GM23338 (cell line): ENCODE measurements around the gene GSG1L.

Experiments used
- CREB1 ChIP-seq: fragments of 250-450 bp; sonication (Bioruptor Pico); IDR thresholded peaks from 2 replicates; pipeline ENCODE4 v1.5.0; 2020; ENCODE audit warnings: low read depth, mild to moderate bottlenecking, moderate library complexity
- ETS1 ChIP-seq: IDR thresholded peaks from 2 replicates; pipeline ENCODE4 v1.6.1; 2016; ENCODE audit warnings: antibody characterized with exemption
- EZH2 ChIP-seq: fragments of 200-600 bp; sonication (generic); IDR thresholded peaks from one replicate; pipeline ENCODE4 v1.8.0; 2017; ENCODE audit warnings: antibody characterized with exemption, mild to moderate bottlenecking, low read depth; ENCODE audit not compliant: unreplicated experiment
- EZH2phosphoT487 ChIP-seq: fragments of 200-600 bp; sonication (generic); IDR thresholded peaks from one replicate; pipeline ENCODE4 v1.8.1; 2018; ENCODE audit warnings: antibody characterized with exemption; ENCODE audit not compliant: unreplicated experiment
- JUNB ChIP-seq: IDR thresholded peaks from one replicate; pipeline ENCODE4 v1.6.1; 2016; ENCODE audit warnings: antibody characterized with exemption; ENCODE audit not compliant: unreplicated experiment
- NANOG ChIP-seq: IDR thresholded peaks from 2 replicates; pipeline ENCODE4 v1.6.1; 2016; ENCODE audit warnings: antibody characterized with exemption, borderline replicate concordance
- POLR2AphosphoS5 ChIP-seq: IDR thresholded peaks from 2 replicates; pipeline ENCODE4 v1.6.1; 2016; ENCODE audit warnings: antibody characterized with exemption, low read depth
- STAT1 ChIP-seq: IDR thresholded peaks from one replicate; pipeline ENCODE4 v1.6.1; 2016; ENCODE audit warnings: antibody characterized with exemption; ENCODE audit not compliant: unreplicated experiment
- ZNF114 ChIP-seq: fragments of 250-450 bp; sonication (Bioruptor Pico); IDR thresholded peaks from 2 replicates; pipeline ENCODE4 v1.5.0; 2020; ENCODE audit warnings: mild to moderate bottlenecking, moderate library complexity
- ZNF331 ChIP-seq: fragments of 250-450 bp; sonication (Bioruptor Pico); IDR thresholded peaks from 2 replicates; pipeline ENCODE4 v1.5.0; 2020; ENCODE audit warnings: low read depth, mild to moderate bottlenecking, moderate library complexity
- TF ChIP-seq, protein P1 (sequence below), 2 experiments: fragments of 200-600 bp in 1 of 2; sonication (generic) in 1 of 2; conservative IDR thresholded peaks; 2 replicates each; pipeline versions ENCODE4 v1.5.1 to v1.6.1; 2016 to 2017; ENCODE audit warnings: antibody characterized with exemption in 2 of 2, low read depth in 2 of 2, mild to moderate bottlenecking in 2 of 2, moderate library complexity in 1 of 2
- TF ChIP-seq, protein P2 (sequence below): IDR thresholded peaks from one replicate; pipeline ENCODE4 v1.6.1; 2018; ENCODE audit warnings: antibody characterized with exemption; ENCODE audit not compliant: unreplicated experiment
- TF ChIP-seq, protein P3 (sequence below): fragments of 250-450 bp; sonication (Bioruptor Pico); IDR thresholded peaks from 2 replicates; pipeline ENCODE4 v1.5.0; 2020; ENCODE audit warnings: mild to moderate bottlenecking, moderate library complexity

- TF ChIP-seq, protein P1, sequence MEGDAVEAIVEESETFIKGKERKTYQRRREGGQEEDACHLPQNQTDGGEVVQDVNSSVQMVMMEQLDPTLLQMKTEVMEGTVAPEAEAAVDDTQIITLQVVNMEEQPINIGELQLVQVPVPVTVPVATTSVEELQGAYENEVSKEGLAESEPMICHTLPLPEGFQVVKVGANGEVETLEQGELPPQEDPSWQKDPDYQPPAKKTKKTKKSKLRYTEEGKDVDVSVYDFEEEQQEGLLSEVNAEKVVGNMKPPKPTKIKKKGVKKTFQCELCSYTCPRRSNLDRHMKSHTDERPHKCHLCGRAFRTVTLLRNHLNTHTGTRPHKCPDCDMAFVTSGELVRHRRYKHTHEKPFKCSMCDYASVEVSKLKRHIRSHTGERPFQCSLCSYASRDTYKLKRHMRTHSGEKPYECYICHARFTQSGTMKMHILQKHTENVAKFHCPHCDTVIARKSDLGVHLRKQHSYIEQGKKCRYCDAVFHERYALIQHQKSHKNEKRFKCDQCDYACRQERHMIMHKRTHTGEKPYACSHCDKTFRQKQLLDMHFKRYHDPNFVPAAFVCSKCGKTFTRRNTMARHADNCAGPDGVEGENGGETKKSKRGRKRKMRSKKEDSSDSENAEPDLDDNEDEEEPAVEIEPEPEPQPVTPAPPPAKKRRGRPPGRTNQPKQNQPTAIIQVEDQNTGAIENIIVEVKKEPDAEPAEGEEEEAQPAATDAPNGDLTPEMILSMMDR (conservative IDR thresholded peaks at IDR 0.05; ENCODE audit: low read depth in 2 of 2), result no peak
- TF ChIP-seq, protein P2, sequence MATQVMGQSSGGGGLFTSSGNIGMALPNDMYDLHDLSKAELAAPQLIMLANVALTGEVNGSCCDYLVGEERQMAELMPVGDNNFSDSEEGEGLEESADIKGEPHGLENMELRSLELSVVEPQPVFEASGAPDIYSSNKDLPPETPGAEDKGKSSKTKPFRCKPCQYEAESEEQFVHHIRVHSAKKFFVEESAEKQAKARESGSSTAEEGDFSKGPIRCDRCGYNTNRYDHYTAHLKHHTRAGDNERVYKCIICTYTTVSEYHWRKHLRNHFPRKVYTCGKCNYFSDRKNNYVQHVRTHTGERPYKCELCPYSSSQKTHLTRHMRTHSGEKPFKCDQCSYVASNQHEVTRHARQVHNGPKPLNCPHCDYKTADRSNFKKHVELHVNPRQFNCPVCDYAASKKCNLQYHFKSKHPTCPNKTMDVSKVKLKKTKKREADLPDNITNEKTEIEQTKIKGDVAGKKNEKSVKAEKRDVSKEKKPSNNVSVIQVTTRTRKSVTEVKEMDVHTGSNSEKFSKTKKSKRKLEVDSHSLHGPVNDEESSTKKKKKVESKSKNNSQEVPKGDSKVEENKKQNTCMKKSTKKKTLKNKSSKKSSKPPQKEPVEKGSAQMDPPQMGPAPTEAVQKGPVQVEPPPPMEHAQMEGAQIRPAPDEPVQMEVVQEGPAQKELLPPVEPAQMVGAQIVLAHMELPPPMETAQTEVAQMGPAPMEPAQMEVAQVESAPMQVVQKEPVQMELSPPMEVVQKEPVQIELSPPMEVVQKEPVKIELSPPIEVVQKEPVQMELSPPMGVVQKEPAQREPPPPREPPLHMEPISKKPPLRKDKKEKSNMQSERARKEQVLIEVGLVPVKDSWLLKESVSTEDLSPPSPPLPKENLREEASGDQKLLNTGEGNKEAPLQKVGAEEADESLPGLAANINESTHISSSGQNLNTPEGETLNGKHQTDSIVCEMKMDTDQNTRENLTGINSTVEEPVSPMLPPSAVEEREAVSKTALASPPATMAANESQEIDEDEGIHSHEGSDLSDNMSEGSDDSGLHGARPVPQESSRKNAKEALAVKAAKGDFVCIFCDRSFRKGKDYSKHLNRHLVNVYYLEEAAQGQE, result no peak
- TF ChIP-seq ETS1, result no peak
- no peak for TF ChIP-seq POLR2AphosphoS5
- no peak for TF ChIP-seq EZH2
- TF ChIP-seq EZH2phosphoT487, result no peak
- TF ChIP-seq, protein P3, sequence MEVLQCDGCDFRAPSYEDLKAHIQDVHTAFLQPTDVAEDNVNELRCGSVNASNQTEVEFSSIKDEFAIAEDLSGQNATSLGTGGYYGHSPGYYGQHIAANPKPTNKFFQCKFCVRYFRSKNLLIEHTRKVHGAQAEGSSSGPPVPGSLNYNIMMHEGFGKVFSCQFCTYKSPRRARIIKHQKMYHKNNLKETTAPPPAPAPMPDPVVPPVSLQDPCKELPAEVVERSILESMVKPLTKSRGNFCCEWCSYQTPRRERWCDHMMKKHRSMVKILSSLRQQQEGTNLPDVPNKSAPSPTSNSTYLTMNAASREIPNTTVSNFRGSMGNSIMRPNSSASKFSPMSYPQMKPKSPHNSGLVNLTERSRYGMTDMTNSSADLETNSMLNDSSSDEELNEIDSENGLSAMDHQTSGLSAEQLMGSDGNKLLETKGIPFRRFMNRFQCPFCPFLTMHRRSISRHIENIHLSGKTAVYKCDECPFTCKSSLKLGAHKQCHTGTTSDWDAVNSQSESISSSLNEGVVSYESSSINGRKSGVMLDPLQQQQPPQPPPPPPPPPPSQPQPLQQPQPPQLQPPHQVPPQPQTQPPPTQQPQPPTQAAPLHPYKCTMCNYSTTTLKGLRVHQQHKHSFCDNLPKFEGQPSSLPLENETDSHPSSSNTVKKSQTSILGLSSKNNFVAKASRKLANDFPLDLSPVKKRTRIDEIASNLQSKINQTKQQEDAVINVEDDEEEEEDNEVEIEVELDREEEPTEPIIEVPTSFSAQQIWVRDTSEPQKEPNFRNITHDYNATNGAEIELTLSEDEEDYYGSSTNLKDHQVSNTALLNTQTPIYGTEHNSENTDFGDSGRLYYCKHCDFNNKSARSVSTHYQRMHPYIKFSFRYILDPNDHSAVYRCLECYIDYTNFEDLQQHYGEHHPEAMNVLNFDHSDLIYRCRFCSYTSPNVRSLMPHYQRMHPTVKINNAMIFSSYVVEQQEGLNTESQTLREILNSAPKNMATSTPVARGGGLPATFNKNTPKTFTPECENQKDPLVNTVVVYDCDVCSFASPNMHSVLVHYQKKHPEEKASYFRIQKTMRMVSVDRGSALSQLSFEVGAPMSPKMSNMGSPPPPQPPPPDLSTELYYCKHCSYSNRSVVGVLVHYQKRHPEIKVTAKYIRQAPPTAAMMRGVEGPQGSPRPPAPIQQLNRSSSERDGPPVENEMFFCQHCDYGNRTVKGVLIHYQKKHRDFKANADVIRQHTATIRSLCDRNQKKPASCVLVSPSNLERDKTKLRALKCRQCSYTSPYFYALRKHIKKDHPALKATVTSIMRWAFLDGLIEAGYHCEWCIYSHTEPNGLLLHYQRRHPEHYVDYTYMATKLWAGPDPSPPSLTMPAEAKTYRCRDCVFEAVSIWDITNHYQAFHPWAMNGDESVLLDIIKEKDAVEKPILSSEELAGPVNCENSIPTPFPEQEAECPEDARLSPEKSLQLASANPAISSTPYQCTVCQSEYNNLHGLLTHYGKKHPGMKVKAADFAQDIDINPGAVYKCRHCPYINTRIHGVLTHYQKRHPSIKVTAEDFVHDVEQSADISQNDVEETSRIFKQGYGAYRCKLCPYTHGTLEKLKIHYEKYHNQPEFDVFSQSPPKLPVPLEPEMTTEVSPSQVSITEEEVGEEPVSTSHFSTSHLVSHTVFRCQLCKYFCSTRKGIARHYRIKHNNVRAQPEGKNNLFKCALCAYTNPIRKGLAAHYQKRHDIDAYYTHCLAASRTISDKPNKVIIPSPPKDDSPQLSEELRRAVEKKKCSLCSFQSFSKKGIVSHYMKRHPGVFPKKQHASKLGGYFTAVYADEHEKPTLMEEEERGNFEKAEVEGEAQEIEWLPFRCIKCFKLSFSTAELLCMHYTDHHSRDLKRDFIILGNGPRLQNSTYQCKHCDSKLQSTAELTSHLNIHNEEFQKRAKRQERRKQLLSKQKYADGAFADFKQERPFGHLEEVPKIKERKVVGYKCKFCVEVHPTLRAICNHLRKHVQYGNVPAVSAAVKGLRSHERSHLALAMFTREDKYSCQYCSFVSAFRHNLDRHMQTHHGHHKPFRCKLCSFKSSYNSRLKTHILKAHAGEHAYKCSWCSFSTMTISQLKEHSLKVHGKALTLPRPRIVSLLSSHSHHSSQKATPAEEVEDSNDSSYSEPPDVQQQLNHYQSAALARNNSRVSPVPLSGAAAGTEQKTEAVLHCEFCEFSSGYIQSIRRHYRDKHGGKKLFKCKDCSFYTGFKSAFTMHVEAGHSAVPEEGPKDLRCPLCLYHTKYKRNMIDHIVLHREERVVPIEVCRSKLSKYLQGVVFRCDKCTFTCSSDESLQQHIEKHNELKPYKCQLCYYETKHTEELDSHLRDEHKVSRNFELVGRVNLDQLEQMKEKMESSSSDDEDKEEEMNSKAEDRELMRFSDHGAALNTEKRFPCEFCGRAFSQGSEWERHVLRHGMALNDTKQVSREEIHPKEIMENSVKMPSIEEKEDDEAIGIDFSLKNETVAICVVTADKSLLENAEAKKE (CRISPR knock-in tag), result no peak
- no peak for TF ChIP-seq STAT1
- TF ChIP-seq ZNF114 (CRISPR knock-in tag), result no peak
- no peak for TF ChIP-seq ZNF331
- TF ChIP-seq CREB1 (CRISPR knock-in tag), result no peak
- TF ChIP-seq JUNB, result no peak
- no peak for TF ChIP-seq NANOG
Measured at GRCh38 chr16:27828671-27829070, 234.8 kb downstream of the GSG1L start.
